ENCODE measurements around the gene PPP3R2.
"Not testable (repeated sequence)": the region's sequence is repeated elsewhere in the genome, so short reads cannot be mapped to it uniquely, and the experiment has no call there.

Gene PPP3R2

GRCh38 chr9:101587332-101588043 is 7.3 kb downstream of the PPP3R2 start:
- no peak for DNase-seq

DNA sequence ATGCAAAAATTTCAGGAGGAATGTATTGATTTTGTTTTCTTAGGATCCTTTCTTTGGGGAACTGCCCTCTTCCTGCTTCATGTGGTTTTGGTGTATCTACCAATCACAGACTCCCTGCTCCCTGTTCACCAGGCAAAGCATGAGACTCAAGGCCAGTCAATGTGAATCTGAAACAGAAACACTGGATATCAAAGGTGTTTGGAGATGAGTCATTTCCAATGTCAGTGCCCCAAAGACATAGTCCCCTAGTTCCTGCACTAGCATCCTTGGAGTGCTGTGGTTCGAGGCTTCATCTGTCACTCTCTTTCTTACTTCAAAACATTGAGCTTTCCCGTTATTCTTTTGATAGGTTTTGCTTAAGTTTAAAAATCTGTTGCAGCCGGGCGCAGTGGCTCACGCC is 8.1 kb downstream of the PPP3R2 start:
- no peak for DNase-seq

GRCh38 chr9:101585740-101586139 is 9.0 kb downstream of the PPP3R2 start:
- DNase-seq = peak; percentile 75 to 82

DNA sequence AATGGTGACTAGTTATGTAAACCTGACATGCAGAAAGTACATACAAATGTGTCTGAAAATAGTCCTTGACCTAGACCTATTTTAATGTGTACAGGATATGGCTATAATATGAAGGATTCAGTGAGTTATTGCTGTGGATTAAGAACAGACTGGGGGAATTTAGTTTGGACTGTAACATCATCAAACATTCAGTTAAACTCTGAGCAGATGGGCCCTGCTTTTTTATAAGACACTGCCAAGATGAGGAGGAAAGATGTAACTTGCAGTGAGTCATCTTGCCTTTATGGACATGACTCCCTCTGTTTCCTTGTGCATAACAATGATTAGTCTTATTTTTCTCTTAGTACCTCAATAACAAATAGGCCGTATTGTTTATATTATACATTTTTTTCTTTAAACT is 12.2 kb downstream of the PPP3R2 start:
- DNase-seq = no peak

DNA sequence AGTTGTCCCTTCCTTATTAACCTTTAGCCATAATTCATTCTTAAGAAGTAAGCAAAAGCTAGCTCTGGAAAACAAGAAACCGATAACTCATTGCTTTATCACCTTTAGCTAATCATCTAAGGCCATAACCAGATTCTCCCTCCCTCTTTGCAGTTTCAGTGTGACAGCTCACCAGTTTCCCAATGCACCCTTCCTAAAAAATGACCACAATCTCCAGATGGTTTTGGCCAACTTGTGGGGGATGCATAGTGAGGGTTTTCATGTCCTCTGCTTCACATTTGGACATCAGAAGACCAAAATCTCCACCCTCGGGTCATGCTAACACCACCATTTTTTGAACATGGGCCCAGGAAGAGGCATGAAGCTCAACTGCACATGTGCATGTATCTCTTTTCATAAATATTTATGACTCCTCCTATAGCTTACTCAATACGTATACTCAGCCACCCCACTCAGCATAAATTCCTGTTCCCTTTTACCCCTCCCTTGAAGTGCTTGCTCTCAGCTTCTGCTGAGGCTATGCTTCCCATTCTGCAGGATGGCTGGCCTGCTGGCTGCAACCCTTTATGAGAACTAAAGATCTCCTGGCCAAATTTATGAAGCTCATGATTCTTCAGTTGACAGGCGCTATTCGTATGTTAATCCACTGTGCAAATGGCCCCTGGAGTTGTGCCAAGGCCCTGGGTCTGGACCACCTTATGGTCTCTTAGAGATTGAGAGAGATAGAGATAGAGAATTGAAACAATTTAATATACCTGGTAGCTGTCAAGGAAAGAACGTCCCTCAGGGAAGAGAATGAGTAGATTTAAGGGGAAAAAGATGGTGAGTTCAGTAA is 14.8 kb downstream of the PPP3R2 start:
- DNase-seq = peak; percentile 46 to 51

- no peak for DNase-seq
These were observed 16.4 kb downstream of the PPP3R2 start for GRCh38 chr9:101578378-101578777.

DNA sequence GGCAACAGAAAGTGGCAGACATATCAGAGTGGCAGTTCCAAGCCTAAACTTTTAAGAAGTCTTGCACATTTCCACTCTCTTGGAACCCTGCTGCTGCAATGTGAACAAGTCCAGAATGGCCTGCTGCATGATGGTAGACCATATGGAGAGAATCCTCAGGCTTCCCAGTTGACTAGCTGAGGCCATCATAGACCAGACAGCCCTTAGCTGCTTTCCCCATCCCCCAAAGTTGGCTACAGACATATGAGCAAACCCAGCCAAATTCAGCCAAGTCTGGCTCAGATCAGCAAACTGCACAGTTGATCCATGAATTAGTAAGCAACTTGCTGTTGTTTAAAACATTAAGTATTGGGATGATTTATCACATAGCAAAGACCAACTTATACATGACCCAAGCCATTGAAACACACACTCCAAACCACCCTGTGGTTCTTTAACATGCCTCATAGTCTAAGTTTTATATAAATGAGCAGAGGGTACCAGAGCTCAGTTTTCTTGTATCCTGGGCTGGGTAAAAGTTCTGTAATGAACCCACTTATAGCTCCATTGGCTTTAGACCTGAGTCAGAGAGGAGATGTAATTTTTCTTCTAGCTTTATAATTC is 19.9 kb downstream of the PPP3R2 start:
- DNase-seq = no peak

GRCh38 chr9:101572316-101572715 is 22.5 kb downstream of the PPP3R2 start:
- no peak for DNase-seq

- DNase-seq = no peak
These were observed 23.7 kb downstream of the PPP3R2 start for GRCh38 chr9:101571114-101571513.

DNA sequence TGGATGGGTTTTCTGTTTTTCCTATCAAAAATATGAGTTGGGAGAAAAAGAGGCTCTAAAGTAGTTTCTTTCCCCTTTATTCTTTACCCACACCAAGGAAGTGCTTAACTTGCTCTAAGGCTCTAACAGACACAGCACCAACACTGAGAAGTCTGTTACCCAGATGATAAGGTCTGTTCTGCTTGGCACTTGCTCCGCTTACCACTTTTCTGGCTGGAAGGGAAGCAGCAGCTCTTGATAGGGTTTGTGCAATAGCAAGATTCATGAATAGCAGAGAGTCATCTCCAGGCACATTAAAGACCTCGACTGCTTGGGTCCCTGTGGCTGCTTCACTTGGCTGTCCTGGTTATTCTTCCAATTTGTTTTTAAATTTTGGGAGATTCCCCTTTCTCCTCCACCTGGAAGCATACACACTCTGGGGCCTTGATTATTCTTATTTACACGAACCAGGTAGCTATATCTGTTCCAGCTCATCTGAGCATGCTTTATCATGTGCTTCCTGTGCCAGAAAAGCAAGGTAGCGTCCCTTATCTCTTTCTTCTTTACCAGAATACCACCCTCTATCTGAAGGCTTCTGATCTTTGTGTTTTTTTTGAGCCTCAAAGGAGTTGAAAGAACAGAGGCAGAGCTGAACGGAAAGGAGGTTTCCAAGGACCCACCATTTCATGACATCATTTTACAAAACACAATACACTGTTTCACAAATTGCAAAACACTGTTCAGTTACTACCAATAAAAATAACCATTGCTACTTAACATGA is 24.8 kb downstream of the PPP3R2 start:
- DNase-seq = no peak

- no peak for DNase-seq
These were observed 26.9 kb downstream of the PPP3R2 start for GRCh38 chr9:101567725-101568350.

DNA sequence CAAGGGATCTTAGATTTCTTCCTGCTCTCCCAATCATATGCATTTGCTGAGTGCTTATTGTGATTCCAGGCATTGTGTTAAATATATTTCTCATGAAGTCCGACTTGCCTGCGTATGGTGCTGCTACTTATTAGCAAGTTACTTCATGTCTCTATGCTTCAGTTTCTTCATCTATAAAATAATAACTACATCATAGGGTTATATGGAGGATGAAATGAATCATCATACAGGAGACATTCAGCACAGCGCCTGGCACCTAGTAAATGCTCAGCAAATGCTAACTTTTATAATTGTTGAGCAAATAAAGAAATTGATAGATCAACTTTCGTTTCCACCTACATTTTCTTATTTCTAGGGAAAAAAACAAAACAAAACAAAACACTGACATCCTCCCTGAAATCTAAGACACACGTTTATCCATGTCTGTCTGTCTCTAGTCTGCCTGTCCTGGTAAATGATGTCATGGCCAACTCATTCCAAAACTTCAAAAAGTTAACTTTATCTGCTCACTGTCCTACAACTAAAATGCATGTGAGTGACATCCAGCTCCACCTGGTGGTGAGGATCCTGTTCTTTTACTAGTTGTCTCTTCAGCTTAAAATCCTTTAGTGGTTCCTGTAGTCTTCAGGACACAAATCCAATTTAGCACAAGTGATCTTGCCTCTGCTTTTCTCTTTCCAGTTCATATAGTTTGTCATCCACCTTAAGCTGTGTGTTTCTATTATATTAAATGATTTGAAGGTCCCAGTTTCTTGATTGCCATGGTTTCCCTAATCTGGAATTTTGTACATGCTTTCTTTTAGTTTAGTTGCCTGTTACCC is 27.7 kb downstream of the PPP3R2 start:
- peak; percentile 14 to 56 for DNase-seq

DNA sequence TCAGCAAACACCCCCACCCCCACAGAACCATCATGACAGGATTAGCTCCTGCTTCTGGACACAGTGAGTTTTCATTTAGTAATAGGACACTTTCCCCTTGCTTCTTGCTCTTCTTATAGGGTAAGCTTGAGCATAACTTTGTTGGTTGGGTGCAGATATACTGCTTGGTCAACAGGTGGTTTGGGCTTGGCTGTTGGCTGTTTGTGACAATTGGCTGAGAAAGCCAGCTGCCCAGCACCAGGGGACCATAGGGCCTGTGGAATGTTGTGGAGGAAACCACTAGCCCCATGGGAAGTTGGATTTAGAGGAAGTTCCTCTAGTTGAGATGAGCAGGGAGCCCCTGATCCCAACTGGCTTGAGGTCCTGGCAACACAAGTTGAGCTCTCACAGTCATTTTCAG is 30.5 kb downstream of the PPP3R2 start:
- DNase-seq = no peak

GRCh38 chr9:101562966-101563365 is 31.8 kb downstream of the PPP3R2 start:
- no peak for DNase-seq

- DNase-seq = no peak
These were observed 33.0 kb downstream of the PPP3R2 start for GRCh38 chr9:101561740-101562139.

DNA sequence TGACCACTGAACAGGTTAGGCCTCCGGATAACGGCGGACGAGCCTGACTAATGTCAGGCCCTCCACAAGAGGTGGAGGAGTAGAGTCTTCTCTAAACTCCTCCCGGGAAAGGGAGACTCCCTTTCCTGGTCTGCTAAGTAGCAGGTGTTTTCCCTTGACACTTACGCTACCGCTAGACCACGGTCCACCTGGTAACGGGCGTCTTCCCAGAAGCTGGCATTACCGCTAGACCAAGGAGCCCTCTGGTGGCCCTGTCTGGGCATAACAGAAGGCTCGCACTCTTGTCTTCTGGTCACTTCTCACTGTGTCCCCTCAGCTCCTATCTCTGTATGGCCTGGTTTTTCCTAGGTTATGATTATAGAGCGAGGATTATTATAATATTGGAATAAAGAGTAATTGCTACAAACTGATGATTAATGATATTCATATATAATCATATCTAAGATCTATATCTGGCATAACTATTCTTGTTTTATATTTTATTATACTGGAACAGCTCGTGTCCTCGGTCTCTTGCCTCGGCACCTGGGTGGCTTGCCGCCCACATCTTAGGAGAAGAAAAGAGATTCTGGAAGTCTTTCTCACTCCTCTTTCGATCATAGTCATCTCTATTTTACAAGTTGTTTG is 45.2 kb downstream of the PPP3R2 start:
- DNase-seq = not testable (repeated sequence)

DNA sequence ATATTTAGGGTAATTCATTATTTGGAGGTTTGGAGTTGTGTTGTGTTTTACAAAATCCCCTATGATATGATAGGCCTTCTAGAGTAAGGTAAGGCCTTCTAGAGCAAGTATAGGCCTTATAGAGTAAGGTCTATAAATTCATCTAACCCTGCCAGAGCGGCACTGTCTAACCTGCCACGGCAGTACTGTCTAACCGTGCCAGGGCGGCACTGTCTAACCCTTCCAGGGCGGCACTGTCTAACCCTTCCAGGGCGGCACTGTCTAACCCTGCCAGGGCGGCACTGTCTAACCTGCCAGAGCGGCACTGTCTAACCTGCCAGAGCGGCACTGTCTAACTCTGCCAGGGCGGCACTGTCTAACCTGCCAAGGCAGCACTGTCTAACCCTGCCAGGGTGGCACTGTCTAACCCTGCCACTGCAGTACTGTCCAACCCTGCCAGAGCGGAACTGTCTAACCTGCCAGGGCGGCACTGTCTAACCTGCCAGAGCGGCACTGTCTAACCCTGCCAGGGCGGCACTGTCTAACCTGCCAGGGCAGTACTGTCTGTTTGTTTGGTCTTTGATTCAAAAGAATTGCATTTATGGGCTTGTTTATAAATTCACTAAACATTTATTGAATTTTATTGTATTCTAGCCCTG is 51.6 kb downstream of the PPP3R2 start:
- DNase-seq = no peak

Measured in AML-193 (cell line).